DMS153 (cell line): Measurements from ENCODE around the gene VPS37B.
A peak's percentile ranks its signal among the peaks of the same experiment; 100 is the strongest.

Experiments used
- DNase-seq: peaks from one replicate; lab custom pipeline; 2025; lab: John Stamatoyannopoulos, UW

Gene VPS37B

DNA sequence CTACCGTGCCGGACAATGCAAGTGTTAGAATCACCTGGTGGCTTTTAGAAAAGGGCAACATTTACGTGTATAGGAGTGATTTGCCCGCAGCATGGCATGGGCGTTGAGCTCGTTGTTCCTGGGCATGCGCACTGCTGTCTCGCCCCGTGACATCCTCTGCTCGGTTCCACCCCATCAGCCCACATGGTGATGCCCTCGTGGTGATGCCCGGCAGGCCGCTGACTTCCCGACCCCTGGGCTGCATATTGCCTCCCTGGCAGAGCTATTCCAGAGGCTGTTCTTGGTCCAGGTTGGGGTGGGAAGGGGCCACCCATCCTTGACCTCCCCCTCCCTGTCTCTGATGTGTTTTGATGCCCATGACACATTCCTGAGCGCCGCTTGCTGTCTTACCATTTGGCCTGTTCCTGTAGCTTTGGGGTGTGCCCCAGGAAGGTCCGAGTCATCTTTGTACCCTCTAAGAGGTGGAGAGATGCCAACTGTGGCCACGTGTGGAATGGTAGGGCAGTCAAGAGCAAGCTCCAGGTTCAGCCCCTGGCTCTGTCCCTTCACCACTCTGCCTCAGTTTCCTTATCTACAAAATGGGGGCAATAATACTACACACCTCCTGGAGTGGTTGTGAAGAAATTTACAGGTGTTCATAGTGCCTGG lies 55.9 kb downstream of the VPS37B start:
- DNase-seq: no peak

DNA sequence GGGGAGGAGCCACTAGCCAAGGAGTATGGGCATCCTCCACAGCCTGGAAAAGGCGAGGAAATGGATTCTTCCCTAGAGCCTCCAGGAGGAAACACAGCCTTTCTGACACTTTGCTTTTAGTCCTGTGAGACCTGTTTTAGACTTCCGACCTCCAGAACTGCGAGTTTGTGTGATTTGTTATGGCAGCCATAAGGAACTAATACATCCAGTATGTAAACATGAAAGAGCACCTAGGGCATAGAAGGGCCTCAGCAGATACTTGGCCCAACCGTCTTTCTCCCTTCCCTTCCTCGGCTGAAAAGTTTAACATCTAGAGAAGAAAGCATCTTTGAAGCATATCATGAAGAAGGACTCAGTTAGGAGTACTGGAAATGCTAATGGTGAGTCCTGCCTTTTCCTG lies 57.1 kb downstream of the VPS37B start:
- no peak for DNase-seq

DNA sequence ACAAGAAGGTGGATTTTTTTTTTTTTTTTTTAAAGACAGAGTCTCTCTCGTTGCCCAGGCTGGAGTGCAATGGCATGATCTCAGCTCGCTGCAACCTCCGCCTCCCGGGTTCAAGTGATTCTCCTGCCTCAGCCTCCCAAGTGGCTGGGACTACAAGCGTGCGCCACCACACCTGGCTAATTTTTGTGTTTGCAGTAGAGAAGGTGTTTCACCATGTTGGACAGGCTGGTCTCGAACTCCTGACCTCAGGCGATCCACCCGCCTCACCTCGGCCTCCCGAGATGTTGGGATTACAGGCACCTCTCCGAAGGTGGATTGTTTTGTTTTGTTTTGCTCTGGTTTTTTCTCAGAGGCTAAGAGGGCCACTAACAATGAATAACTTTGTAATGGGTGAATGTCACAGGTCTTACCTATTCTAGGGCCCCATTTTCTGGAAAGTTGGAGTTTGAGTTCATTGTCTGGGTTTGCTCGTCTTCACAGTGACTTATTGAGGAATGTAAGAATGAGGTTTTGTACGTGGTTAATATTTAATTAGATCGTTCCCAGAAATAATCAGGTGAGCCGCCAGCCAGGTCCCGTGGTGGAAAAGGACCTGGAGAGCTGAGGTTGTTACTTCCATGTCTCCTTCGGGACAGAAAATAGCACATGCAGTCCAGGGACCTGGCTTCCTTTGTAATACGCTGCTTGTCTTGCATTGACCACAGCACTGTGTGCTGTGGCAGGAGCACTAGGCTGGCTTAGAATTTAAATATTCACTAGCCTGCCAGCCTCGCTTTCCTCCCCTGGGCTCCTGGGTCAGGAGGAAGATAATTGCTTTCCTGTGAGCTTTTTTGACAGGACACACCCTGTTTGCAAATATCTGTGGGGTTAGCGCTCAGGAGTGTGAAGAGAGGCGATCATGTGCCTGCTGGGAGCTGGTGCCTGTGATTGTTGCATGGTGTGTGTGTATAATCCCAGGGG lies 58.3 kb downstream of the VPS37B start:
- DNase-seq: peak; percentile 91

GRCh38 chr12:122836027-122836921 lies 59.6 kb downstream of the VPS37B start:
- peak; percentile 40 for DNase-seq

DNA sequence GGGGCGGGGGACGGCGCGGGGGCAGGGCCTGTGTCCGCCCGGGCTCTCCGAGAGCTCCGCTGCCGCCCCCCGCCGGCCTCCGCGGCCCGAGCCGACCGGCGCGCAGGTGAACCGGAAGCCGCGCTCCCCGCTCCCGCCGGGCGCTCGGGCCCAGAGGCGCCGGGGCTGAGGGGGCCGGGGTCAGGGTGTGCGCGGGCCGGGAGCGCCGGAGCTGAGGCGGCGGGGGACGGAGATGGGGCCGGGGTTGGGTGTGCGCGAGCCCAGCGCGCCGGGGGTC lies 60.2 kb downstream of the VPS37B start:
- no peak for DNase-seq

- no peak for DNase-seq
These were observed 60.8 kb downstream of the VPS37B start, which contains the start of gene HIP1R for GRCh38 chr12:122834921-122835749. Gene HIP1R (plus strand): TSS chr12:122835457. CDS start chr12:122835551, 94 bp downstream.

DNA sequence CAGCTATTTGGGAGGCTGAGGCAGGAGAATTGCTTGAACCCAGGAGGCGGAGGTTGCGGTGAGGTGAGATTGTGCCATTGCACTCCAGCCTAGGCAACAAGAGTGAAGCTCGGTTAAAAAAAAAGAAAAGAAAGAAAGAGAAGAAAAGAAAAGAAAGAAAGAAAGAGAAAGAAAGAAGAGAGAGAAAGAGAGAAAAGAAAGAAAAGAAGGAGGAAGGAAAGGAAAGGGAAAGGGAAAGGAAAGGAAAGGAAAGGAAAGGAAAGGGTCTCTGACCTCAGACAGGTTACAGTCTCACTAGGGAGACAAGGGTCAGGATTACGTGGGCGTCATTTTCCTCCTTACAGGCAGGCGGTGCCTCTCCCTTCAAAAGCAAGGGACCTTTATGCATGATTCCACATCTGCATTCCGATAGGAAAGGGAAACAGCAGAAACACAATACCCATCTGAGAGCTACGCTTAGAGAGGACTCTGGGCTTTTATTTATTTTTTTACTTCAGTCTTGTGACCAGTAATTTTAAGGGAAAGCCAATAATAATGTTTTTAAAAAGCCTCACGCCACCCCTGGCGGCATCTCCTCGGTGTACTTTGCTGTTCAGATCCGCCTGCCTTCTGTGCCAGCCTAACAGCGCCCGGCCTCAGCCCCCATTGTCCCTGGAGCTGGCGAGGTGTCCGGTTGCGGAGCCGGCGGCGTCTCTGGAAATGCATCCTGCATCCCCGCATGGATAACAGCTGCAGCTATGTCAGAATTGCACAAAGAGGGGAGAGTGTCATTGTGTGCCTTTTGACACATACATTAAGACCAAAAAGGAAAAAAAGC lies 61.6 kb downstream of the VPS37B start:
- DNase-seq: peak; percentile 72

GRCh38 chr12:122830517-122831214 lies 65.3 kb downstream of the VPS37B start:
- DNase-seq: no peak

- no peak for DNase-seq
These were observed 68.7 kb downstream of the VPS37B start for GRCh38 chr12:122827258-122827657.

- DNase-seq: no peak
These were observed 69.9 kb downstream of the VPS37B start for GRCh38 chr12:122825773-122826724.

DNA sequence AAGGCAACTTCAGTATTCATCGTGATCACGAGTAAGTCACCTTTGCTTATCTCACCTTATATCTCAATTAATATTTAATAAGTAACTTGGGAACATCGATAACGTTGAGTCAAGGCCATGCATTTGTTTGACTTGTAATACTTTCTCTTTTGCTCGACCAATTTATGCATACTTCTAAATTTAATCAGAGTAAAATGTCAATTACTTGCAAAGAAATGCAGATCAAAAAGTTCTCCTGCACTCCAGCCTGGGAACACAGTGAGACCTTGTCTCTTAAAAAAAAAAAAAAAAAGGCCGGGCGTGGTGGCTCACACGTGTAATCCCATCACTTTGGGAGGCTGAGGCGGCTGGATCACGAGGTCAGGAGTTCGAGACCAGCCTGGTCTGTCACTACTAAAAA lies 72.5 kb downstream of the VPS37B start:
- no peak for DNase-seq

GRCh38 chr12:122820838-122821271 lies 75.1 kb downstream of the VPS37B start:
- DNase-seq: no peak

DNA sequence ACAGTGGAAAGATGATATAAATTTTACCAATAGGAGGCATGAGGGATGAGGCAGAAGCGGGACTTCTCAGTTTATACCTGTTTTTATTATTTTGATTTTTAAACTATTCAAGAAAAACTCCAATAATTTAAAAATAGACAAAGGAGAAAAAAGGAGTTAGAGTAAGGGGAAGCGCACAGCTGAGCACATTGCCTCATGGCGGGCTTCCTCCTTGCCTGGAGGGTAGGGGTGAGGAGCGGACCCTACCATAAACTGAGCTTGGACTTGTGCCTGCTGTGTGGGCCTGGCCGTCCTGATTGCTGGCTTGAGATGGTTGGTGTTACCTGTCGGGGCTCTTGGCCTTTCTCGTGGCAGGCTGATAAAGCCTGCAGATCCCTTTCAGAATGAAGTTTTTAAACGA lies 75.8 kb downstream of the VPS37B start:
- DNase-seq: no peak

- no peak for DNase-seq
These were observed 76.6 kb downstream of the VPS37B start for GRCh38 chr12:122819209-122819785.
